PC-9 (cell line): ENCODE measurements around the gene ARMC9. TPM values are rescaled to one million over a fixed set of nuclear protein-coding genes. Genes with fewer than 3 reads are reported as not detected.
A peak's percentile ranks its signal among the peaks of the same experiment; 100 is the strongest.

Experiments
- BruUV-seq: library from RNA; stranded (reverse); fragments of 400-500 nt; replicated peaks from 2 replicates; lab custom pipeline; 2021; lab: Mats Ljungman, UMichigan
- CTCF ChIA-PET: fragments of 300-600 bp; sonication (Branson Sonifier 250); formaldehyde crosslinking; loops from one replicate; lab custom pipeline; 2022; ENCODE audit warnings: antibody characterized with exemption; lab: Charles Lee
- POLR2A ChIA-PET: fragments of 300-600 bp; sonication (Branson Sonifier 250); formaldehyde crosslinking; loops from one replicate; lab custom pipeline; 2022; ENCODE audit warnings: antibody characterized with exemption; ENCODE audit not compliant: unreplicated experiment; lab: Charles Lee
- DNase-seq, 2 experiments: peaks; one replicate each; pipeline versions ENCODE4 v3.0.0 to v3.0.0-alpha.2; 2015 to 2022; ENCODE audit warnings: mixed read lengths in 1 of 2
- H2AFZ ChIP-seq: fragments of 200-600 bp; sonication (generic); 2 replicates; pipeline ENCODE4 v1.8.1; 2017; ENCODE audit warnings: antibody characterized with exemption
- H3F3A ChIP-seq: fragments of 200-600 bp; sonication (generic); 2 replicates; pipeline ENCODE4 v1.8.1; 2017; ENCODE audit warnings: antibody characterized with exemption, mild to moderate bottlenecking, low read depth; ENCODE audit not compliant: insufficient read depth
- H3K27ac ChIP-seq: fragments of 200-600 bp; sonication (generic); 2 replicates; pipeline ENCODE4 v1.6.1; 2016; ENCODE audit warnings: mixed run types
- H3K27me3 ChIP-seq: fragments of 200-600 bp; sonication (generic); 2 replicates; pipeline ENCODE4 v1.6.1; 2016; ENCODE audit warnings: low read depth, mixed run types; ENCODE audit not compliant: insufficient read depth
- H3K36me3 ChIP-seq: fragments of 200-600 bp; sonication (generic); 2 replicates; pipeline ENCODE4 v1.6.1; 2016; ENCODE audit warnings: low read depth, mixed run types
- H3K4me1 ChIP-seq: fragments of 200-600 bp; sonication (generic); replicated peaks from 2 replicates; pipeline ENCODE4 v1.6.1; 2016; ENCODE audit warnings: mixed run types; ENCODE audit not compliant: insufficient read depth
- H3K4me2 ChIP-seq: fragments of 200-600 bp; sonication (generic); 2 replicates; pipeline ENCODE4 v1.6.1; 2017; ENCODE audit warnings: mixed run types
- H3K4me3 ChIP-seq: fragments of 200-600 bp; sonication (generic); 2 replicates; pipeline ENCODE4 v1.6.1; 2016; ENCODE audit warnings: mixed run types
- H3K79me2 ChIP-seq: fragments of 200-600 bp; sonication (generic); 2 replicates; pipeline ENCODE4 v1.6.1; 2017; ENCODE audit warnings: low read depth, mixed run types
- H3K9me2 ChIP-seq: fragments of 200-600 bp; sonication (generic); 2 replicates; pipeline ENCODE4 v1.8.1; 2017; ENCODE audit warnings: mild to moderate bottlenecking; ENCODE audit not compliant: insufficient read depth
- H3K9me3 ChIP-seq: fragments of 200-600 bp; sonication (generic); 2 replicates; pipeline ENCODE4 v1.8.1; 2016; ENCODE audit warnings: low read depth; ENCODE audit not compliant: insufficient read depth
- H4K20me1 ChIP-seq: fragments of 200-600 bp; sonication (generic); 2 replicates; pipeline ENCODE4 v1.8.1; 2017; ENCODE audit not compliant: insufficient read depth
- CTCF ChIP-seq: fragments of 200-600 bp; sonication (generic); conservative IDR thresholded peaks from 2 replicates; pipeline ENCODE4 v1.6.1; 2017; ENCODE audit warnings: mixed run types, antibody characterized with exemption, mild to moderate bottlenecking, moderate library complexity
- EZH2 ChIP-seq: fragments of 200-600 bp; sonication (generic); IDR thresholded peaks from 2 replicates; pipeline ENCODE4 v1.8.0; 2017; ENCODE audit warnings: antibody characterized with exemption, low read depth
- intact Hi-C: fragments of 100-400 bp; cut with micrococcal nuclease; formaldehyde crosslinking; loops from one replicate; pipeline ENCODE4 v1.10.0; 2022; ENCODE audit not compliant: unreplicated experiment
- total RNA-seq: library from RNA; stranded (reverse); gene quantifications from 2 replicates; pipeline ENCODE4 v1.2.3, GENCODE V29; 2021

ARMC9 gene
- total RNA-seq, 1 experiment from 2014 or later, result 23.4 TPM

DNA sequence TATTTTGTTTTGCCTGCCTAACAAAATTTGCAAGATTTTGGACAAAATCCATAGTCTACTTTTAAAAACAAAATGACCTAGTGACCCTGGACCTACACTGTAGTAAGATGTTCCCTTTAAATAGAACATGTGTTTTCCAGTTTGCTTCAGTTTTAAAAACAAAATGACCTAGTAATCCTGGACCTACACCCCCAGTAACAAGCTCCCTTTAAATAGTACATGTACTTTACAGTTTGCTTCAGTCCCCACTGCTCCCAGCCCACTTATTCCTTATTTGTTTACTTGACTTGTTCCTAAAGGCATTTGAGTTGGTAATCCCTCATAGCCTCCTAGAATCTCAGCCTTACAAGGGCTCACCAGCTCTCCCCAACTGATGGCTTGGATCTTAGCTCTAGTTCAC lies 39.1 kb upstream of the ARMC9 start:
- Histone ChIP-seq H3K9me2 (no peaks in the 10 kb centered on the region), H3K4me2 (no peak overlapping the region), H3K9me3 (no peaks in the 10 kb centered on the region), H3K4me3 (no peak overlapping the region), H3K27ac (peak overlapping the region; percentile 26; the same call in 1 of the 2 replicates), H3K4me1 (peaks cover 22% of the 10 kb centered on the region), H3K36me3 (peaks cover 18% of the 10 kb centered on the region), H2AFZ (no peak overlapping the region), H4K20me1 (no peaks in the 10 kb centered on the region; the same call in 1 of the 2 replicates), H3F3A (peaks cover 18% of the 10 kb centered on the region), H3K27me3 (no peaks in the 10 kb centered on the region), H3K79me2 (no peaks in the 10 kb centered on the region)
- intact Hi-C loops, result no loop called here
- ChIA-PET CTCF (no interaction called here), POLR2A (no interaction called here)
- no TSS peak for BruUV-seq
- no peak for DNase-seq
- no peak for TF ChIP-seq EZH2
- no peak for TF ChIP-seq CTCF

DNA sequence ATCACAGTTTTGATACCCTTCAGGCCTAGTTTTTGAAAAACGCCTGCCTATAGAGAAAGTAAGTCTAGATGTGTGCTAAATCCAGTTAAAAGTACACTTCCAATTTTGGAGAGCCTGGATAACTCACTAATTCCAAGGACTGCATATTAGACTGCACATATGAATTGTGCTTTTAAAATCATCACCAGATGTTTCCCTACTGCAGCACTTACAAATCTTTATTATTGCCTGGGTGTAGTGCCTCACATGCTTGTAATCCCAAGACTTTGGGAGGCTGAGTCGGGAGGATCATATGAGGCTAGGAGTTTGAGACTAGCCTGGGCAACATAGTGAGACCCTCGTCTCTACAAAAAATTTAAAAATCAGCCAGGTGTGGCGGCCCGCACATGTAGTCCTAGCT lies 37.7 kb upstream of the ARMC9 start:
- no peaks in the 10 kb centered on the region for H3K79me2 ChIP-seq
- peaks cover 18% of the 10 kb centered on the region for H3F3A ChIP-seq
- no peak for DNase-seq
- peaks cover 21% of the 10 kb centered on the region for H3K36me3 ChIP-seq
- ChIA-PET POLR2A (no interaction called here), CTCF (interaction anchor here (0.6 kb wide), 1 partner anchor 172 kb away, joined by 4 read pairs; no protein-coding TSS in a partner anchor)
- no peak overlapping the region for H3K4me2 ChIP-seq
- no peaks in the 10 kb centered on the region for H3K27me3 ChIP-seq
- BruUV-seq, result no TSS peak
- H3K27ac ChIP-seq, result peak overlapping the region; percentile 93
- peaks cover 22% of the 10 kb centered on the region for H3K4me1 ChIP-seq
- H3K4me3 ChIP-seq, result no peak overlapping the region
- TF ChIP-seq EZH2 (no peak), CTCF (no peak)
- no peaks in the 10 kb centered on the region for H3K9me3 ChIP-seq
- intact Hi-C loops, result no loop called here
- H2AFZ ChIP-seq, result no peak overlapping the region
- no peaks in the 10 kb centered on the region; the same call in 1 of the 2 replicates for H4K20me1 ChIP-seq
- H3K9me2 ChIP-seq, result no peaks in the 10 kb centered on the region

GRCh38 chr2:231161252-231161839 lies 37.1 kb upstream of the ARMC9 start:
- Histone ChIP-seq H3K27ac (peak overlapping the region; percentile 93), H3K27me3 (no peaks in the 10 kb centered on the region), H3F3A (peaks cover 18% of the 10 kb centered on the region), H3K4me3 (no peak overlapping the region), H4K20me1 (no peaks in the 10 kb centered on the region), H2AFZ (no peak overlapping the region), H3K4me1 (peaks cover 22% of the 10 kb centered on the region), H3K36me3 (peaks cover 22% of the 10 kb centered on the region), H3K4me2 (peak overlapping the region; percentile 35), H3K9me2 (no peaks in the 10 kb centered on the region), H3K9me3 (no peaks in the 10 kb centered on the region), H3K79me2 (no peaks in the 10 kb centered on the region)
- POLR2A ChIA-PET, result interaction anchor here (0.6 kb wide), 1 partner anchor 303 kb away, joined by 4 read pairs; no protein-coding TSS in a partner anchor
- no TSS peak for BruUV-seq
- DNase-seq, result no peak
- TF ChIP-seq EZH2 (no peak), CTCF (no peak)
- intact Hi-C loops, result no loop called here
- CTCF ChIA-PET, result no interaction called here
